ENCODE data around the gene NEGR1.

Gene NEGR1

DNA sequence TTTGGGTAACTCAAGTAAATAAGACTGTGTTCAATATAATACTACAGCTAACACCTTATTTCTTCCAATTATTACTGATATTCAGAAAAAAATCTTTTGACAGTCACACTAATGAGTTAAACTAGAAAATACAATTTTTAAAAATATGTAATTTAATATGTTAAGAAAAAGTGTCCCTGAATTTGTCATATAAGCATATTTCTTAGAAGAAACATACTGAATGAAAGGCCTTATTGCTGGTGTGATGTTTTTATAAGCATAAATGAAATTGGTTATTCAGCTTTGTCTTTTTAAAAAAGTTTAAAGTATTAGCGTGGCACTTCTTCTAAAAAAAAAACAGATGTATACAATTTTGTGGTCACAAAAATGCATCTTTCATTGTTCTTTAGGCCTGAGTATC lies 267.3 kb downstream of the NEGR1 start:
- no peak for DNase-seq

- DNase-seq = no peak
These were observed 269.2 kb downstream of the NEGR1 start for GRCh38 chr1:72013161-72013560.

DNA sequence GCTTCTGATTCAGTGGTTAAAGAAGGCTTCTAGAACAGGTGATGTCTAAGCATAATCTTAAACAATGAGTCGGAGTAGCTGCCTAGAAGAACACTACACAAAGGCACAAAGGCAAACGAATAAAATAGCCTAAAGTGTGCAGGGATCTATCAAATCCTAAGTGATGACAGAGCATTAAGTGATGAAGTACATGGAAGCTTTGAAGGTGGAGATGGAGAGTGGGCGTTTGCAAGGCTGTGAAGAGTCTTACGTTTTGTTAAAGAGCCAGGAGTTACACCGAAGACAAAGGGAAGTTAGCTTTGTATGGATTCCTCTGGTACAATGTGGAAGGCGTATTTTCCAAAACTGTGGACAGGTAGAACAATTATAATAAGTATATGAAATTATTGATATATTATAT lies 270.6 kb downstream of the NEGR1 start:
- DNase-seq = no peak

- no peak for DNase-seq
These were observed 272.3 kb downstream of the NEGR1 start for GRCh38 chr1:72010094-72010431.

DNA sequence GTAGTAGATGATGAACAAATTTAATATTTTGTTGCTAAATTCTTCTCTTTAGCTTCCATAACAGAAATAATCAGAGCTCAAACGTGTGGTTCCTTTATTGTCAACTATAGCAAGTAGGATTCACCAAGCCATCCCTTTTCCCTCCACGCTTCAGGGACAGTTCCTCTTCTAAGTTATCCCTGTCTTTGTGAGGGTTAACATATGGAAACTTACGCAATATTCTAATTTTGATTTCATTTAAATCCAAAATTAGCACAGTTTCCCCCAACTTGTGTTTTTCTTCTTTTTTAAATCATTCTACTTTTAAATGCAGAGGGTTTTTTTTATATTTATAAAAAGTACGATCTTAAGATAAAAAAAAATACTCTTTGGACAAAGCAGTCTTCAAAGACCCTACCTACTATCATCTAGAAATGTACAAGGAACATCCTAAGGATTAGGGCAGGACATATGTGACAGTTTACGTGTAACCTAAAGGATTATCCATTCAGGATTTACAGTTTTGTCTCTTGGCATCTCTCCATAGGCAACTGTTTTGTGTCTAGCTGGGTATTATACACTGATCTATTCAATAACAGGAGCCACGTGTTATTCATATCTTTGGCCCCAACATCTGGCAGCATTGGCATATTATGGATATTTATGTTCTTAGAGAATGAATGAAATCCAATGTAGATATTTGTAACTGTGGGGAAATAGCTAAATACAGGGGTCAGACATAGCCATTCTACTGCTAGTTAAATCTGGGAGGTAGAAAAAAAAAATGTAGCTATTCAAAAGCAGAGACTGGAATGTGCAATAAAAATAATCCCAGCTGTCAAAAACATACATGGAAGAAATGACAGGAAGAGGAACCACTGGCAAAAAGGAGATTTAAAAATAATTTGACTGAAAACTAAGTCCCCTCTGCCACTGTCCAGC lies 272.9 kb downstream of the NEGR1 start:
- no peak for DNase-seq

DNA sequence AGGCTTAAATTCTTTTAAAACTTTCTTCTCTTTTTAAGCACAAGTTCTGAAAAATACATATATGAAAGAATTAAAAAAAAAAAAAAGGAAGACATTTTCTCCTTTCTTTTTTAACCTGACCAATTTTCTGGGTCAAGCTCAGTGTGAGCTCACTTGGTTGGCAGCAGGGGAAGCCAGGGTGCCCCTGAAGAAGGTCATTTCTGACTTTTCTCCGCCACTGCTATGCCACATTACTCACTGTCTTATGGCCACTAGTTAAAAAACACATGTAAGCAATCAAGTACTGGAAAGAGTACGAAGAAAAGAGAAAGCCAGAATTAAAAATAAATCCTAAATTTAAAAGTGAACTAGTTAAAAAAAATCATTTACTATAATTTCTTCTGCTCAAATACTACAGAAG lies 275.0 kb downstream of the NEGR1 start:
- DNase-seq = no peak

DNA sequence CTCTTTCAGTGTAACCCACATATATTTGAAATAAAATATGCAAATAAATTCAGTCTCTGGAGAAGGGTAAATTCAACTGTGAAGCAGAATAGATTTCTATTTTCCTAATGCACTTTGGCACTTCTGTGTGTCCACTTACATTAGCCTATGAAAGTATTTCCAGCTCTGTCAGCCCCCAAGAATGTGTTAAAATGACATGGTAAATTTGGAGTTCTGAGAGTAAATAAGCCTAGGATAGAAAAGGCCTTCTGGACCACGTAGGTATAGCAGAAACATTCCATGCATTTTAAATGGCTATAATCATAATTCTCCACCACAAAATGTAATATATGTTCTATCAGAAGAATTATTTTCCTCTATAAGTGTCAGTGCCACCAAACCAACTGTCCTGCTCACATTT lies 276.2 kb downstream of the NEGR1 start:
- DNase-seq = no peak

DNA sequence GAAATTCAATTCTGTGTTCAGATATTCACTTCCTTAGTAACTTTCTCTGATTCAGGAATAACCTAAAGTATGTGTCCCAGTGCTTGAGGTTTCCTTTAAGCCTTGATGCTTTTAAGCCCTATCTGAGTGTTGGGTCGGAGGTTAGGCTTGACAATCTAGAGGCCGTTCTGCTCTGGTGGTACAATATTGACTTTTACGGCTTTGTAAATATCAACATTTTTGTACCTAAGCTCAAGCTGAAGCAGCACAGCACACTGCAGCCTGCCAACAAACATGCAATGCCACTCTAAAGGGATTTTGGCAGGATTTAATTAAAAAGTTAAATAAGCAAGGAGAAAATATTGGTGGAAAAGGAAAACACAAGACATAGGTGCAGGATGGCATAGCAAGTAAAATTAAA lies 279.2 kb downstream of the NEGR1 start:
- peak; percentile 34 for DNase-seq

DNA sequence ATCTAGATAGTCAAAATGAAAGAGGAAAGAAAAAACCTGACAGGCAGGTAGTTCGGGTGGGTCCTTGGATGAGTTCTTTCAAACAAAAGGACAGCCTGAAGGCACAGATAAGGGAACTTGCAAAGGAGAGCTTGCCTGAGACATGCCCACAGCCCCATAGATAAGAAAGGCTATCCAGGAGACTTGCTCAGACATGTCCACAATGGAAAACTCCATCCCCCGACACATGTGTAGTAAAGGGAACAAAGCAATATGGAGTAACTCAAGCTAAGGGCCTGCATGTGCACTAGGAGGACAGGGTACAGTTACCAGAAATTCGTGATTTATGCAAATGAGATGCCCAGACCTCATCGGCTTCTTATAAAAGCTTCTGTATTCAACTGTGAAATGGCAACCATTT lies 281.5 kb downstream of the NEGR1 start:
- peak; percentile 9 for DNase-seq

- DNase-seq = no peak
These were observed 287.7 kb downstream of the NEGR1 start for GRCh38 chr1:71994646-71995045.

- no peak for DNase-seq
These were observed 295.2 kb downstream of the NEGR1 start for GRCh38 chr1:71987181-71987580.

DNA sequence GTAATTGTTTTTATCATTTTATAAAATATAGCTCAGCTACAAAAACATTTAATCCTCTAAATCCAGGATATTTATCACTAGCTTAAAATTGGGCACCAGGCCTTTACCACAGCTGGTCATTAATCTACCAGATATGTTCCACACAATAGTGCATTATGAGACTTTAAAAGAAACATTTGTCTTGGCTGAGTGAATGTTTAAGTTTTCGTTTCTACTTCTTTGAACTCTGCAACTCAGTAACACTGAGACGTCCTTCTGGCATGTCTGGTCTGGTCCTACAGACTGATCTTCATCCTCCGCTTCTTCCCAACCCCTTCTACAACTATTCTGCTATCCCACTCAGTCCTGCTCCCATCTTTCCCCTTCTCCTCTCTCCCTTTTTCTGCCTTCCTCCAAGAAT lies 296.2 kb downstream of the NEGR1 start:
- DNase-seq = no peak

DNA sequence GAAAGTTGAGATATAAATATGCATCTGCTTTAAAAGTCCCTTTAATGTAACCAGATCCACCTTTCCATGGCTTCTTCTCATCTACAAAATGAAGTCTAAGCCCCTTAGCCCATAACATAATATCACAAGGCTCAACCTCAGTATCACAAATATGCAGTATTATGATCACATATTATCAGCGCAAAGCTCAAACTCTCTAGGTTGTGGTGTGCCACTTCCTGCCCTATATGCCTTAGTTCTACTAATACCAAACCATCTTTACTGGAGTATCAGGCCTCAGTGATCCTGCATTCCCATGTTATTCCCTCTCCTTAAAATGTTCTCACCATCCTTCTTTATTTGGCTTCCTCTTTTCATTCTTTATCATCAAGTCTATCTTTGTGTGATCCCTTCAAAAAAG lies 301.8 kb downstream of the NEGR1 start:
- DNase-seq = no peak

- no peak for DNase-seq
These were observed 302.5 kb downstream of the NEGR1 start for GRCh38 chr1:71979882-71980281.

DNA sequence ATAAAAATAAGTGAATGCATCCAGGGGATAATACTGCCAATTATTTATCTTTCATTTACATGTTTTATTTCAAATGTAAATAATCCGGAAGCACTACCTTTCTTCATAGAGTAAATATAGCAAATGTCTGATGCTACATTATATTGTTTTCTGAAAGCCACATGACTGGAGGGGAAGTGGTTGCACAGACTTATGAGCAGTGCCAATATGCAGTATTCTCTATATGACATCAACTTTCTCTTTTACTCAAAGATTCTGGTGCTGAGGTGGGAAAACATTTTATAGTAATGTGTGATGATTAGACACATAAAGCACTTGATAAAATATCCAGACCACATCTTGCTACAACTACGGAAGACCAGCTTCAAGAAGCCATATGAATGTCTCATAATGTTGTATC lies 314.7 kb downstream of the NEGR1 start:
- no peak for DNase-seq

GRCh38 chr1:71964188-71964587 lies 318.2 kb downstream of the NEGR1 start:
- DNase-seq = no peak

- no peak for DNase-seq
These were observed 325.6 kb downstream of the NEGR1 start for GRCh38 chr1:71956613-71957285.

DNA sequence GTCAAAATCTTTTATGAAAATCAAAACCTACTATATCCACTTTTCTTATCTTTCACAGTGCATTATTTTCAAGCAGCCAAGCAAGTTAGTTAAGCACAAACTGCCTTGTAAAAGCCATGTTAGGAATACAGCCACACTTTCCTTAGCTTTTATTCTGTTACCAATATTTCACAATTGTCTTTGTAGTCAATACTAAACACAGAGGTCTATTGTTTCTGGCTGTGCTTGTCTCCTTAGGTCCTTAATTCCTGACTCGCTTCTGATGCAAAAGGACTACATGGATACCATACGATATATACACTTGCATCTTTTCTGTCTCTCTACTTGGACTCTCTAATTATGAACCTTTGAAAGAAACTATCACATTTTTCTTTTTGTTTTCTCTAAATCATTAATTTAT lies 331.8 kb downstream of the NEGR1 start:
- no peak for DNase-seq

- no peak for DNase-seq
These were observed 332.7 kb downstream of the NEGR1 start for GRCh38 chr1:71949681-71950080.

- no peak for DNase-seq
These were observed 333.8 kb downstream of the NEGR1 start for GRCh38 chr1:71948561-71948960.

DNA sequence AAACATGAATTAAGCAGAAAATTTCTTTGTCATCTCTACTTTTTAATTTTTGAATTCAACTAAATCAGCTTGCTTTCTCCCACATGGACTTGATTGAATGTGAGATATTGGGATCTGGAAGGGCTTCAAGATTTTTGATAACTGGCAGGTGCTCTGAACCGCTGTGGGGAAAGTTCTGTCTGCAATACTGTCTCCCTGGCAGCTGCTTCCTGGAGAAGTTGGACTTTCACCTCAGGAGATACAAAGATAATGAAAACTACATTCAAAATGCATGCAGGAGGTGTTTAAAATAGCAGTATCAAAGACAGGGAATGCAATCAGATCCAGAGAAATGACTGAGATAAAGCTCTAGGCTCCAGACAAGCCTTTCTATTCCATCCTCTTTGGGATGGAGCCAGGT lies 338.3 kb downstream of the NEGR1 start:
- DNase-seq = no peak

DNA sequence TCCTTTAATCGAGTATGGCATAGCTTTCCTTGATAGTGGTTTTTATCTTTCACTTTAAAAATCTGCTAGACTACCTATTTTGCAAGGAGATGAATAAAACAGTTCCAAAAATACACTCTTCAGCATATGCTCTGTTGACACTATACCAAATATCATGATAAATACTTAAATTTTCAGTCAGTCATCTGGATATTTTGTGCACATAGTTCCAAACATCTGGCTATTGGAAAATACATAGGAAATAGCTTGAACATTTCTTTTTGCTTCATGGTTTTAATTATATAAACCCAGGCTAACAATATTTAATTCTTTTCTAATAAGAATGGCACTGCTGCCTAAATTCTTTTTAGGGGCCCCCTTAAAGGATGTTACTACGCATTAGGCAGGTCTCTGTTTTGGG lies 342.1 kb downstream of the NEGR1 start:
- no peak for DNase-seq

DNA sequence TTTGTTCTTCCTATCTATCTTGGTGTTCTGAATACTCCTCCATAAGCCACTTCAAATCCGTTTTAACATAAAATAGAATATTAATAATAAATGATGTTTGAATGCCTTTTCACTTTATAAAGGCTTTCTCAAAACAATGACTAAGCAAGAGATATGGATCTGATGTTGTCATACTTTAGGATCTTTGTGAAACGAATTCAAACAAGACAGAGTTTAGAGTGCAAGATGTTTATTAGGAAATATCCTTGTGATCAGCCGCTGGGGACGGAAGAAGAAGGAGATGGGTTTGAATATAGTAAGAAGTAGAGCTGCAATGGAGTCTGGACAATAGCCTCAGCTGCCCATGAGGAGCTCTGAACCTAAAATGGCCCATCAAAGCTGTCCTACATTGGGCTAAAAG lies 351.8 kb downstream of the NEGR1 start:
- DNase-seq = no peak

GRCh38 chr1:71921935-71922559 lies 360.3 kb downstream of the NEGR1 start:
- DNase-seq = no peak

All from DMS79 (cell line).